ENCODE measurements around the gene PRDX1. TPM values are rescaled to one million over a fixed set of nuclear protein-coding genes. Genes with fewer than 3 reads are reported as not detected.

Gene PRDX1
- total and polyA plus RNA-seq, 2 of the 13 experiments (the other 11 are each of a cell fraction or from before 2014, with no cell fraction given), result 761 to 1,898 TPM

DNA sequence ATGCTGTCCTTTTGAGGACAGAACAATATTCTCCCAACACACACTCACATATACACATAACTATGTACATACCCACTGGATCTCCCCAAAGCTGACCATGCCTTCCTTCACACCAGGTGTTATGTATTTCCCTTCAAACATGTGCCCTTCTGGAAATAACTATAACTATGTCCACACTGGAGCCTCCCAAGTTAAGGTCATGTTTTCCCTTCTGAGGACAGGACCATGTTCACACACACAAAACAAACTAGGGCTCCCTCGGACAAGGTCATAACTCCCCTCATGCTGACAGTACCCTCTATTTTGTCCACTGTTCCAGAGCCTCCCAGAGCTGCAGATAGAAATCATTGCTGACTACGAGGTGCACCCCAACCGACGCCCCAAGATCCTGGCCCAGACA lies 13.8 kb downstream of the PRDX1 start (continued):
- TF ChIP-seq TBX3 (IDR thresholded peaks at IDR 0.05; ENCODE audit: borderline replicate concordance), result peak; percentile 34; the same call in 1 of the 2 replicates
- TF ChIP-seq ZNF160 (CRISPR knock-in tag; IDR thresholded peaks at IDR 0.05), result no peak
- no peak for TF ChIP-seq NONO (IDR thresholded peaks at IDR 0.05)
- no peak for TF ChIP-seq NONO (CRISPR knock-in tag; conservative IDR thresholded peaks at IDR 0.05)
- TF ChIP-seq, protein P1, sequence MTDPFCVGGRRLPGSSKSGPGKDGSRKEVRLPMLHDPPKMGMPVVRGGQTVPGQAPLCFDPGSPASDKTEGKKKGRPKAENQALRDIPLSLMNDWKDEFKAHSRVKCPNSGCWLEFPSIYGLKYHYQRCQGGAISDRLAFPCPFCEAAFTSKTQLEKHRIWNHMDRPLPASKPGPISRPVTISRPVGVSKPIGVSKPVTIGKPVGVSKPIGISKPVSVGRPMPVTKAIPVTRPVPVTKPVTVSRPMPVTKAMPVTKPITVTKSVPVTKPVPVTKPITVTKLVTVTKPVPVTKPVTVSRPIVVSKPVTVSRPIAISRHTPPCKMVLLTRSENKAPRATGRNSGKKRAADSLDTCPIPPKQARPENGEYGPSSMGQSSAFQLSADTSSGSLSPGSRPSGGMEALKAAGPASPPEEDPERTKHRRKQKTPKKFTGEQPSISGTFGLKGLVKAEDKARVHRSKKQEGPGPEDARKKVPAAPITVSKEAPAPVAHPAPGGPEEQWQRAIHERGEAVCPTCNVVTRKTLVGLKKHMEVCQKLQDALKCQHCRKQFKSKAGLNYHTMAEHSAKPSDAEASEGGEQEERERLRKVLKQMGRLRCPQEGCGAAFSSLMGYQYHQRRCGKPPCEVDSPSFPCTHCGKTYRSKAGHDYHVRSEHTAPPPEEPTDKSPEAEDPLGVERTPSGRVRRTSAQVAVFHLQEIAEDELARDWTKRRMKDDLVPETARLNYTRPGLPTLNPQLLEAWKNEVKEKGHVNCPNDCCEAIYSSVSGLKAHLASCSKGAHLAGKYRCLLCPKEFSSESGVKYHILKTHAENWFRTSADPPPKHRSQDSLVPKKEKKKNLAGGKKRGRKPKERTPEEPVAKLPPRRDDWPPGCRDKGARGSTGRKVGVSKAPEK (CRISPR knock-in tag; IDR thresholded peaks at IDR 0.05; ENCODE audit: borderline replicate concordance), result no peak
- no peak for TF ChIP-seq SMARCC2 (IDR thresholded peaks at IDR 0.05)
- no peak for TF ChIP-seq ZNF138 (CRISPR knock-in tag; IDR thresholded peaks at IDR 0.05; ENCODE audit: low read depth)
- no peak for TF ChIP-seq ZMAT3 (CRISPR knock-in tag; conservative IDR thresholded peaks at IDR 0.05)
- TF ChIP-seq XBP1 (CRISPR knock-in tag; IDR thresholded peaks at IDR 0.05), result no peak
- TF ChIP-seq, protein P2, sequence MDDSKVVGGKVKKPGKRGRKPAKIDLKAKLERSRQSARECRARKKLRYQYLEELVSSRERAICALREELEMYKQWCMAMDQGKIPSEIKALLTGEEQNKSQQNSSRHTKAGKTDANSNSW (CRISPR knock-in tag; IDR thresholded peaks at IDR 0.05; ENCODE audit: borderline replicate concordance), result no peak
- TF ChIP-seq ZNF839 (CRISPR knock-in tag; IDR thresholded peaks at IDR 0.05; ENCODE audit: borderline replicate concordance), result no peak
- TF ChIP-seq, protein P3, sequence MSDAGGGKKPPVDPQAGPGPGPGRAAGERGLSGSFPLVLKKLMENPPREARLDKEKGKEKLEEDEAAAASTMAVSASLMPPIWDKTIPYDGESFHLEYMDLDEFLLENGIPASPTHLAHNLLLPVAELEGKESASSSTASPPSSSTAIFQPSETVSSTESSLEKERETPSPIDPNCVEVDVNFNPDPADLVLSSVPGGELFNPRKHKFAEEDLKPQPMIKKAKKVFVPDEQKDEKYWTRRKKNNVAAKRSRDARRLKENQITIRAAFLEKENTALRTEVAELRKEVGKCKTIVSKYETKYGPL (CRISPR knock-in tag; IDR thresholded peaks at IDR 0.05), result no peak
- TF ChIP-seq, protein P4, sequence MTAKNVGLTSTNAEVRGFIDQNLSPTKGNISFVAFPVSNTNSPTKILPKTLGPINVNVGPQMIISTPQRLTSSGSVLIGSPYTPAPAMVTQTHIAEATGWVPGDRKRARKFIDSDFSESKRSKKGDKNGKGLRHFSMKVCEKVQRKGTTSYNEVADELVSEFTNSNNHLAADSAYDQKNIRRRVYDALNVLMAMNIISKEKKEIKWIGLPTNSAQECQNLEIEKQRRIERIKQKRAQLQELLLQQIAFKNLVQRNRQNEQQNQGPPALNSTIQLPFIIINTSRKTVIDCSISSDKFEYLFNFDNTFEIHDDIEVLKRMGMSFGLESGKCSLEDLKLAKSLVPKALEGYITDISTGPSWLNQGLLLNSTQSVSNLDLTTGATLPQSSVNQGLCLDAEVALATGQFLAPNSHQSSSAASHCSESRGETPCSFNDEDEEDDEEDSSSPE (CRISPR knock-in tag; IDR thresholded peaks at IDR 0.05), result no peak
- TF ChIP-seq GABPA (IDR thresholded peaks at IDR 0.05; ENCODE audit: low read depth, low read length), result no peak
- no peak for TF ChIP-seq GABPA (CRISPR knock-in tag; IDR thresholded peaks at IDR 0.05; ENCODE audit: low read depth)
- TF ChIP-seq ZFP82 (CRISPR knock-in tag; IDR thresholded peaks at IDR 0.05; ENCODE audit: borderline replicate concordance), result no peak
- TF ChIP-seq, protein P5, sequence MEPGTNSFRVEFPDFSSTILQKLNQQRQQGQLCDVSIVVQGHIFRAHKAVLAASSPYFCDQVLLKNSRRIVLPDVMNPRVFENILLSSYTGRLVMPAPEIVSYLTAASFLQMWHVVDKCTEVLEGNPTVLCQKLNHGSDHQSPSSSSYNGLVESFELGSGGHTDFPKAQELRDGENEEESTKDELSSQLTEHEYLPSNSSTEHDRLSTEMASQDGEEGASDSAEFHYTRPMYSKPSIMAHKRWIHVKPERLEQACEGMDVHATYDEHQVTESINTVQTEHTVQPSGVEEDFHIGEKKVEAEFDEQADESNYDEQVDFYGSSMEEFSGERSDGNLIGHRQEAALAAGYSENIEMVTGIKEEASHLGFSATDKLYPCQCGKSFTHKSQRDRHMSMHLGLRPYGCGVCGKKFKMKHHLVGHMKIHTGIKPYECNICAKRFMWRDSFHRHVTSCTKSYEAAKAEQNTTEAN (CRISPR knock-in tag; conservative IDR thresholded peaks at IDR 0.05), result no peak
- TF ChIP-seq ZNF703 (CRISPR knock-in tag; IDR thresholded peaks at IDR 0.05; ENCODE audit: borderline replicate concordance), result no peak
- TF ChIP-seq, protein P6, sequence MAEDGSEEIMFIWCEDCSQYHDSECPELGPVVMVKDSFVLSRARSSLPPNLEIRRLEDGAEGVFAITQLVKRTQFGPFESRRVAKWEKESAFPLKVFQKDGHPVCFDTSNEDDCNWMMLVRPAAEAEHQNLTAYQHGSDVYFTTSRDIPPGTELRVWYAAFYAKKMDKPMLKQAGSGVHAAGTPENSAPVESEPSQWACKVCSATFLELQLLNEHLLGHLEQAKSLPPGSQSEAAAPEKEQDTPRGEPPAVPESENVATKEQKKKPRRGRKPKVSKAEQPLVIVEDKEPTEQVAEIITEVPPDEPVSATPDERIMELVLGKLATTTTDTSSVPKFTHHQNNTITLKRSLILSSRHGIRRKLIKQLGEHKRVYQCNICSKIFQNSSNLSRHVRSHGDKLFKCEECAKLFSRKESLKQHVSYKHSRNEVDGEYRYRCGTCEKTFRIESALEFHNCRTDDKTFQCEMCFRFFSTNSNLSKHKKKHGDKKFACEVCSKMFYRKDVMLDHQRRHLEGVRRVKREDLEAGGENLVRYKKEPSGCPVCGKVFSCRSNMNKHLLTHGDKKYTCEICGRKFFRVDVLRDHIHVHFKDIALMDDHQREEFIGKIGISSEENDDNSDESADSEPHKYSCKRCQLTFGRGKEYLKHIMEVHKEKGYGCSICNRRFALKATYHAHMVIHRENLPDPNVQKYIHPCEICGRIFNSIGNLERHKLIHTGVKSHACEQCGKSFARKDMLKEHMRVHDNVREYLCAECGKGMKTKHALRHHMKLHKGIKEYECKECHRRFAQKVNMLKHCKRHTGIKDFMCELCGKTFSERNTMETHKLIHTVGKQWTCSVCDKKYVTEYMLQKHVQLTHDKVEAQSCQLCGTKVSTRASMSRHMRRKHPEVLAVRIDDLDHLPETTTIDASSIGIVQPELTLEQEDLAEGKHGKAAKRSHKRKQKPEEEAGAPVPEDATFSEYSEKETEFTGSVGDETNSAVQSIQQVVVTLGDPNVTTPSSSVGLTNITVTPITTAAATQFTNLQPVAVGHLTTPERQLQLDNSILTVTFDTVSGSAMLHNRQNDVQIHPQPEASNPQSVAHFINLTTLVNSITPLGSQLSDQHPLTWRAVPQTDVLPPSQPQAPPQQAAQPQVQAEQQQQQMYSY (CRISPR knock-in tag; IDR thresholded peaks at IDR 0.05), result no peak
- TF ChIP-seq WIZ (CRISPR knock-in tag; IDR thresholded peaks at IDR 0.05), result no peak
- no peak for TF ChIP-seq TRIM24 (CRISPR knock-in tag; IDR thresholded peaks at IDR 0.05)
- TF ChIP-seq MIER2 (CRISPR knock-in tag; IDR thresholded peaks at IDR 0.05), result no peak

Measured in HepG2 (cell line).